WI38 (cell line): ENCODE results near the gene FMNL2.

Experiments used
- H3K4me3 ChIP-seq: 2 replicates; pipeline ENCODE4 v1.5.1; 2011; ENCODE audit warnings: low read depth, mild to moderate bottlenecking, control low read depth, low read length
- CTCF ChIP-seq: IDR thresholded peaks from 2 replicates; pipeline ENCODE4 v1.5.1; 2012; ENCODE audit warnings: low read depth, mild to moderate bottlenecking, control low read depth, low read length

Gene FMNL2

GRCh38 chr2:152443771-152444170, 108.8 kb downstream of the FMNL2 start:
- H3K4me3 ChIP-seq, result no peak overlapping the region
- TF ChIP-seq CTCF, result no peak

GRCh38 chr2:152444448-152444847, 109.5 kb downstream of the FMNL2 start:
- TF ChIP-seq CTCF, result no peak
- no peak overlapping the region for H3K4me3 ChIP-seq

GRCh38 chr2:152445375-152445774, 110.4 kb downstream of the FMNL2 start:
- no peak overlapping the region for H3K4me3 ChIP-seq
- no peak for TF ChIP-seq CTCF

GRCh38 chr2:152445791-152446201, 110.8 kb downstream of the FMNL2 start:
- TF ChIP-seq CTCF, result no peak

GRCh38 chr2:152446213-152446612, 111.2 kb downstream of the FMNL2 start:
- TF ChIP-seq CTCF, result no peak
- H3K4me3 ChIP-seq, result no peak overlapping the region

More at GRCh38 chr2:152445791-152446201, 110.8 kb downstream of the FMNL2 start:
- H3K4me3 ChIP-seq, result no peak overlapping the region

- TF ChIP-seq CTCF, result no peak
- no peak overlapping the region for H3K4me3 ChIP-seq
Observed at GRCh38 chr2:152447897-152448296, 112.9 kb downstream of the FMNL2 start.

- no peak overlapping the region for H3K4me3 ChIP-seq
- no peak for TF ChIP-seq CTCF
Observed at GRCh38 chr2:152448606-152449005, 113.6 kb downstream of the FMNL2 start.
